ENCODE data around the gene METTL26. TPM values are rescaled to one million over a fixed set of nuclear protein-coding genes. Genes with fewer than 3 reads are reported as not detected.

Gene METTL26
- total RNA-seq, 1 experiment from 2014 or later = 115 TPM

GRCh38 chr16:588639-588888 lies 47.5 kb downstream of the METTL26 start:
- H3K27me3 Mint-ChIP-seq (ENCODE audit: low read depth) = peaks cover 44% of the 10 kb centered on the region
- TF ChIP-seq E2F1 (CRISPR knock-in tag; IDR thresholded peaks at IDR 0.05) (no peak), TCF7 (CRISPR knock-in tag; IDR thresholded peaks at IDR 0.05; ENCODE audit: low read depth) (peak; percentile 54; the same call in 1 of the 2 replicates)
- peaks cover 20% of the 10 kb centered on the region for H3K4me1 Mint-ChIP-seq
- peaks cover 2% of the 10 kb centered on the region for H3K36me3 Mint-ChIP-seq
- peak overlapping the region; percentile 97 for H3K27ac Mint-ChIP-seq
- peak; percentile 1; the same call in 1 of the 2 replicates for ATAC-seq
- ChIA-PET CTCF (interaction anchor here (1.1 to 2.3 kb wide), 5 partner anchors 9 to 72 kb away, joined by 3 to 7 read pairs (median 5); no protein-coding TSS in a partner anchor), POLR2A (no interaction called here)
- peak; percentile 60 for DNase-seq (ENCODE audit: low spot score)
- no peaks in the 10 kb centered on the region for H3K9me3 Mint-ChIP-seq
- H3K4me3 Mint-ChIP-seq = peak overlapping the region; percentile 89

GRCh38 chr16:586645-587590 lies 49.2 kb downstream of the METTL26 start:
- TF ChIP-seq ZNF396 (CRISPR knock-in tag; IDR thresholded peaks at IDR 0.05; ENCODE audit: borderline replicate concordance) (no peak), ZSCAN18 (CRISPR knock-in tag; IDR thresholded peaks at IDR 0.05) (no peak), STAT6 (CRISPR knock-in tag; conservative IDR thresholded peaks at IDR 0.05; ENCODE audit: low read depth) (no peak), IRF1 (CRISPR knock-in tag; IDR thresholded peaks at IDR 0.05) (0 out of 2 replicates have a peak, but pooled peaks have one; percentile 53), ZNF138 (CRISPR knock-in tag; conservative IDR thresholded peaks at IDR 0.05) (no peak), USF2 (CRISPR knock-in tag; IDR thresholded peaks at IDR 0.05) (no peak), FOXP4 (CRISPR knock-in tag; IDR thresholded peaks at IDR 0.05) (peak; percentile 4; the same call in 1 of the 2 replicates), PREB (CRISPR knock-in tag; IDR thresholded peaks at IDR 0.05; ENCODE audit: borderline replicate concordance) (no peak), ELF4 (CRISPR knock-in tag; IDR thresholded peaks at IDR 0.05; ENCODE audit: low read depth) (no peak)
- no peak overlapping the region for H3K27ac Mint-ChIP-seq
- ATAC-seq = no peak
- DNase-seq (ENCODE audit: low spot score) = no peak
- H3K4me1 Mint-ChIP-seq = peaks cover 20% of the 10 kb centered on the region
- ChIA-PET POLR2A (interaction anchor here (0.6 to 1.4 kb wide), 3 partner anchors 14 to 175 kb away, joined by 3 to 6 read pairs (median 5); no protein-coding TSS in a partner anchor), CTCF (interaction anchor here (0.8 to 2.3 kb wide), 3 partner anchors 10 to 81 kb away, joined by 4 to 5 read pairs (median 5); no protein-coding TSS in a partner anchor)
- peaks cover 44% of the 10 kb centered on the region for H3K27me3 Mint-ChIP-seq (ENCODE audit: low read depth)
- H3K36me3 Mint-ChIP-seq = peaks cover 2% of the 10 kb centered on the region
- no peaks in the 10 kb centered on the region for H3K9me3 Mint-ChIP-seq
- H3K4me3 Mint-ChIP-seq = peak overlapping the region; percentile 89

Measured in WTC11 (cell line).